Neural cell (in vitro differentiated cells): ENCODE measurements around the gene LDLRAD2. TPM values are rescaled to one million over a fixed set of nuclear protein-coding genes. Genes with fewer than 3 reads are reported as not detected.
"Not testable (repeated sequence)": the region's sequence is repeated elsewhere in the genome, so short reads cannot be mapped to it uniquely, and the experiment has no call there.

ENCODE experiments used
- H2AFZ ChIP-seq: fragments of 200-600, 300-800 bp; sonication (generic), shearing (Covaris generic); 2 replicates; pipeline ENCODE4 v1.6.0; 2014; ENCODE audit warnings: low read depth, mild to moderate bottlenecking, antibody characterized with exemption, low read length, moderate library complexity
- H3F3A ChIP-seq: fragments of 200-600 bp; shearing (Covaris generic); 2 replicates; pipeline ENCODE4 v1.6.1; 2016; ENCODE audit warnings: mild to moderate bottlenecking, moderate library complexity, mixed read lengths, antibody characterized with exemption, low read length; ENCODE audit not compliant: insufficient read depth, poor library complexity, severe bottlenecking
- H3K27ac ChIP-seq: fragments of 200-600, 300-800 bp; sonication (generic), shearing (Covaris generic); 2 replicates; pipeline ENCODE4 v1.5.1; 2014; ENCODE audit warnings: mild to moderate bottlenecking, low read length, moderate library complexity
- H3K27me3 ChIP-seq: fragments of 300-800, 200-600 bp; sonication (generic), shearing (Covaris generic); 2 replicates; pipeline ENCODE4 v1.6.0; 2014; ENCODE audit warnings: mild to moderate bottlenecking, low read depth, low read length, moderate library complexity; ENCODE audit not compliant: insufficient read depth
- H3K36me3 ChIP-seq: fragments of 300-800, 200-600 bp; sonication (generic), shearing (Covaris generic); 2 replicates; pipeline ENCODE4 v1.5.1; 2014; ENCODE audit warnings: mild to moderate bottlenecking, antibody characterized with exemption, low read length, moderate library complexity; ENCODE audit not compliant: insufficient read depth
- H3K4me2 ChIP-seq: fragments of 300-800, 200-600 bp; sonication (generic), shearing (Covaris generic); 2 replicates; pipeline ENCODE4 v1.6.0; 2014; ENCODE audit warnings: mild to moderate bottlenecking, low read length
- H3K4me3 ChIP-seq: fragments of 300-800, 200-600 bp; sonication (generic), shearing (Covaris generic); 2 replicates; pipeline ENCODE4 v1.5.1; 2014; ENCODE audit warnings: mild to moderate bottlenecking, low read length, moderate library complexity
- H3K79me2 ChIP-seq: fragments of 200-600 bp; shearing (Covaris generic); replicated peaks from 2 replicates; pipeline ENCODE4 v1.6.0; 2014; ENCODE audit warnings: mild to moderate bottlenecking, low read length, moderate library complexity; ENCODE audit not compliant: insufficient read depth
- H3K9ac ChIP-seq: fragments of 300-800, 200-600 bp; sonication (generic), shearing (Covaris generic); 2 replicates; pipeline ENCODE4 v1.6.1; 2016; ENCODE audit warnings: mild to moderate bottlenecking, low read length, mixed read lengths
- H3K9me2 ChIP-seq: fragments of 200-600 bp; shearing (Covaris generic); 2 replicates; pipeline ENCODE4 v1.6.1; 2016; ENCODE audit warnings: mild to moderate bottlenecking, low read length, mixed read lengths; ENCODE audit not compliant: insufficient read depth
- H3K9me3 ChIP-seq: fragments of 200-600, 300-800 bp; sonication (generic), shearing (Covaris generic); 2 replicates; pipeline ENCODE4 v1.6.1; 2016; ENCODE audit warnings: mild to moderate bottlenecking, mixed run types, low read length, moderate library complexity, mixed read lengths
- H4K20me1 ChIP-seq: fragments of 200-600 bp; shearing (Covaris generic); 2 replicates; pipeline ENCODE4 v1.6.1; 2016; ENCODE audit warnings: mild to moderate bottlenecking, mixed run types; ENCODE audit not compliant: insufficient read depth
- CTCF ChIP-seq: fragments of 450-650 bp; IDR thresholded peaks from 2 replicates; pipeline ENCODE4 v1.5.1; 2014; ENCODE audit warnings: antibody characterized with exemption, mild to moderate bottlenecking, moderate library complexity; ENCODE audit not compliant: poor library complexity, severe bottlenecking
- EP300 ChIP-seq: fragments of 450-650 bp; conservative IDR thresholded peaks from 2 replicates; pipeline ENCODE4 v1.6.1; 2014; ENCODE audit warnings: antibody characterized with exemption, mild to moderate bottlenecking, moderate library complexity; ENCODE audit not compliant: poor library complexity, severe bottlenecking
- EZH2 ChIP-seq: fragments of 200-600, 300-800 bp; shearing (Covaris generic), sonication (generic); IDR thresholded peaks from 2 replicates; pipeline ENCODE4 v1.6.1; 2014; ENCODE audit warnings: antibody characterized with exemption, low read length, borderline replicate concordance, mild to moderate bottlenecking; ENCODE audit not compliant: insufficient read depth, poor library complexity, severe bottlenecking
- MXI1 ChIP-seq: fragments of 450-650 bp; conservative IDR thresholded peaks from 2 replicates; pipeline ENCODE4 v1.6.1; 2014; ENCODE audit warnings: antibody characterized with exemption, mild to moderate bottlenecking; ENCODE audit not compliant: poor library complexity, severe bottlenecking
- POLR2AphosphoS5 ChIP-seq: IDR thresholded peaks from 2 replicates; pipeline ENCODE4 v1.6.1; 2012
- RAD21 ChIP-seq: fragments of 450-650 bp; conservative IDR thresholded peaks from 2 replicates; pipeline ENCODE4 v1.6.1; 2014; ENCODE audit warnings: antibody characterized with exemption, mild to moderate bottlenecking, moderate library complexity
- REST ChIP-seq: IDR thresholded peaks from 2 replicates; pipeline ENCODE4 v1.6.1; 2012; ENCODE audit warnings: borderline replicate concordance
- SMC3 ChIP-seq: fragments of 450-650 bp; conservative IDR thresholded peaks from 2 replicates; pipeline ENCODE4 v1.6.1; 2014; ENCODE audit warnings: antibody characterized with exemption, mild to moderate bottlenecking, moderate library complexity; ENCODE audit not compliant: poor library complexity
- TAF1 ChIP-seq: IDR thresholded peaks from 2 replicates; pipeline ENCODE4 v1.6.1; 2012; ENCODE audit warnings: low read depth
- polyA plus RNA-seq: library from polyadenylated mRNA; depleted of rRNA; stranded (reverse); fragments of >200 nt; gene quantifications from 2 replicates; pipeline ENCODE4 v1.2.3, GENCODE V29; 2014

The LDLRAD2 gene
- polyA plus RNA-seq, 1 donor from 2014 or later = not detected

GRCh38 chr1:21783679-21784603, 28.1 kb upstream of the LDLRAD2 start:
- H3K9me3 ChIP-seq = no peaks in the 10 kb centered on the region
- H3K27ac ChIP-seq = peak overlapping the region; percentile 95
- H3F3A ChIP-seq = no peaks in the 10 kb centered on the region
- no peak for TF ChIP-seq SMC3
- no peak for TF ChIP-seq EZH2
- no peak for TF ChIP-seq TAF1
- TF ChIP-seq RAD21 = no peak
- TF ChIP-seq MXI1 = no peak
- TF ChIP-seq REST = no peak
- TF ChIP-seq EP300 = no peak
- TF ChIP-seq POLR2AphosphoS5 = no peak
- H2AFZ ChIP-seq = peak overlapping the region; percentile 81
- peaks cover 27% of the 10 kb centered on the region for H3K79me2 ChIP-seq
- H3K36me3 ChIP-seq = no peaks in the 10 kb centered on the region
- H4K20me1 ChIP-seq = no peaks in the 10 kb centered on the region
- H3K27me3 ChIP-seq = no peaks in the 10 kb centered on the region
- H3K9me2 ChIP-seq = no peaks in the 10 kb centered on the region
- peak overlapping the region; percentile 27 for H3K4me2 ChIP-seq
- H3K9ac ChIP-seq = peak overlapping the region; percentile 92
- H3K4me3 ChIP-seq = peak overlapping the region; percentile 80

- H3K36me3 ChIP-seq, H3K27ac ChIP-seq: not testable (repeated sequence)
Observed at GRCh38 chr1:21785764-21786163, 26.3 kb upstream of the LDLRAD2 start.

GRCh38 chr1:21786640-21787039, 25.4 kb upstream of the LDLRAD2 start:
- no peaks in the 10 kb centered on the region for H3K36me3 ChIP-seq
- no peaks in the 10 kb centered on the region for H3K9me3 ChIP-seq
- H3K79me2 ChIP-seq = peaks cover 5% of the 10 kb centered on the region
- no peaks in the 10 kb centered on the region for H4K20me1 ChIP-seq
- TF ChIP-seq TAF1 = no peak
- TF ChIP-seq MXI1 = no peak
- TF ChIP-seq SMC3 = no peak
- no peak for TF ChIP-seq POLR2AphosphoS5
- no peak for TF ChIP-seq EP300
- no peak for TF ChIP-seq CTCF
- TF ChIP-seq RAD21 = no peak
- TF ChIP-seq REST = no peak
- TF ChIP-seq EZH2 = no peak
- H3K27me3 ChIP-seq = no peaks in the 10 kb centered on the region
- no peak overlapping the region for H3K4me2 ChIP-seq
- H3K27ac ChIP-seq = no peak overlapping the region
- H2AFZ ChIP-seq = no peak overlapping the region
- H3K4me3 ChIP-seq = no peak overlapping the region
- no peaks in the 10 kb centered on the region for H3F3A ChIP-seq
- H3K9me2 ChIP-seq = no peaks in the 10 kb centered on the region
- H3K9ac ChIP-seq = no peak overlapping the region

More at GRCh38 chr1:21785764-21786163, 26.3 kb upstream of the LDLRAD2 start:
- not testable (repeated sequence) for H3F3A ChIP-seq, H3K4me2 ChIP-seq, H3K9ac ChIP-seq, H2AFZ ChIP-seq, H4K20me1 ChIP-seq, H3K9me3 ChIP-seq, H3K27me3 ChIP-seq, H3K9me2 ChIP-seq, H3K4me3 ChIP-seq
- H3K79me2 ChIP-seq = peaks cover 13% of the 10 kb centered on the region
